Fibroblast of the aortic adventitia (primary cell): ENCODE measurements around the gene KRT77. TPM values are rescaled to one million over a fixed set of nuclear protein-coding genes. Genes with fewer than 3 reads are reported as not detected.

ENCODE experiments used
- DNase-seq: peaks from one replicate; pipeline ENCODE4 v3.0.0-alpha.2; 2010; ENCODE audit warnings: low read depth
- H3K4me3 ChIP-seq: 2 replicates; pipeline ENCODE4 v1.5.1; 2011; ENCODE audit warnings: low read depth, mild to moderate bottlenecking, control low read depth, low read length, moderate library complexity
- total RNA-seq: library from RNA; depleted of rRNA; stranded (reverse); fragments of >200 nt; gene quantifications from 2 replicates; pipeline ENCODE4 v1.2.3, GENCODE V29; 2012; ENCODE audit warnings: low replicate concordance
- TF ChIP-seq, protein P1 (sequence below): IDR thresholded peaks from 2 replicates; pipeline ENCODE4 v1.5.1; 2011; ENCODE audit warnings: mild to moderate bottlenecking, low read length, control low read depth, inconsistent platforms; ENCODE audit not compliant: insufficient read depth

The KRT77 gene
- total RNA-seq, 1 donor: not detected

DNA sequence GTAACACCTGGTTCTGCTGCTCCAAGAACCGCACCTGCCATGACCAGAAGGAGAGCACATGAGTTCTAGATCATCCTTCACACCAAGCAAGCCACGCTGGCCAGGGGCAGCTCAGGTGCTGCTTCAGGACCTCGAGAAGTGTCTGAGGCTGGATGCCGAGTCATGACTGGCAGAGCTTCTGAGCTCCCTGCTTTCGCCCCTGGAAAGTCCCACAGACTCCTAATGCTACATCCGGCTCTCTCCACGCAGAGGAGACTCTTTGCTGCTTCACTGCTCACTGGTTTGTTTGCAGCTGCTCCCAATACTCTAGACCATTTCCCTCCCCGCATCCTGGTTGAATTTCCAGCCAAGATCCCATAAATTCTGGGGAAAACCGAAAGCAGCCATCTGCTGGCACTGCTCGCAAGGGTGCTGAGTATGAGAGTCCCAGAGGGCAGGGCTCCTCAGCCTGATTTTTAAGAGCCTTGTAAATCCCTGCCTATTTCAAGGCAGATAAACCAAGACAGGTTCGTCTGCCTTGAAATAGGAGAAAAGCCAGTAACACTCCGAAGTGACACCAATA is 52.7 kb downstream of the KRT77 start:
- TF ChIP-seq, protein P1, sequence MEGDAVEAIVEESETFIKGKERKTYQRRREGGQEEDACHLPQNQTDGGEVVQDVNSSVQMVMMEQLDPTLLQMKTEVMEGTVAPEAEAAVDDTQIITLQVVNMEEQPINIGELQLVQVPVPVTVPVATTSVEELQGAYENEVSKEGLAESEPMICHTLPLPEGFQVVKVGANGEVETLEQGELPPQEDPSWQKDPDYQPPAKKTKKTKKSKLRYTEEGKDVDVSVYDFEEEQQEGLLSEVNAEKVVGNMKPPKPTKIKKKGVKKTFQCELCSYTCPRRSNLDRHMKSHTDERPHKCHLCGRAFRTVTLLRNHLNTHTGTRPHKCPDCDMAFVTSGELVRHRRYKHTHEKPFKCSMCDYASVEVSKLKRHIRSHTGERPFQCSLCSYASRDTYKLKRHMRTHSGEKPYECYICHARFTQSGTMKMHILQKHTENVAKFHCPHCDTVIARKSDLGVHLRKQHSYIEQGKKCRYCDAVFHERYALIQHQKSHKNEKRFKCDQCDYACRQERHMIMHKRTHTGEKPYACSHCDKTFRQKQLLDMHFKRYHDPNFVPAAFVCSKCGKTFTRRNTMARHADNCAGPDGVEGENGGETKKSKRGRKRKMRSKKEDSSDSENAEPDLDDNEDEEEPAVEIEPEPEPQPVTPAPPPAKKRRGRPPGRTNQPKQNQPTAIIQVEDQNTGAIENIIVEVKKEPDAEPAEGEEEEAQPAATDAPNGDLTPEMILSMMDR: no peak
- no peak overlapping the region for H3K4me3 ChIP-seq
- no peak for DNase-seq

DNA sequence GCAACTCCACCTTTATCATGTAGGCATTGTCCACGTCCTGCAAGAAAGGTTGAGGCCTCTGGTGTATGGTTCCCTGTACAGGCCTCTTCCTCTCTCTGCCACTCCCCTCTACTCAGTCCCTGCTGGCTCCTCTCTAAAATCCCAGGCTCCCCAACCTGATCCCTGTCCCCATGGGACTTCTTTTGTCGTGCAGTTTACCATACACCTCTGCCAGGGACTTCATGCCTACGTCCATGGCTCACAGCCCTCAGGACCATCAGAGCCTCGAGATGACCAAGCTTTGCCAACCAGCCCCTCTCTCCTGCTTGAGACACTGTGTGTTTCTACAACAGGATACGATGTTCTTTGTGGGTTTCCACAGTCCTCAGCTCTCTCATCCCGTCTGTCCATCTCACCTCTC is 54.3 kb downstream of the KRT77 start:
- TF ChIP-seq, protein P1: no peak
- DNase-seq: no peak
- H3K4me3 ChIP-seq: no peak overlapping the region

DNA sequence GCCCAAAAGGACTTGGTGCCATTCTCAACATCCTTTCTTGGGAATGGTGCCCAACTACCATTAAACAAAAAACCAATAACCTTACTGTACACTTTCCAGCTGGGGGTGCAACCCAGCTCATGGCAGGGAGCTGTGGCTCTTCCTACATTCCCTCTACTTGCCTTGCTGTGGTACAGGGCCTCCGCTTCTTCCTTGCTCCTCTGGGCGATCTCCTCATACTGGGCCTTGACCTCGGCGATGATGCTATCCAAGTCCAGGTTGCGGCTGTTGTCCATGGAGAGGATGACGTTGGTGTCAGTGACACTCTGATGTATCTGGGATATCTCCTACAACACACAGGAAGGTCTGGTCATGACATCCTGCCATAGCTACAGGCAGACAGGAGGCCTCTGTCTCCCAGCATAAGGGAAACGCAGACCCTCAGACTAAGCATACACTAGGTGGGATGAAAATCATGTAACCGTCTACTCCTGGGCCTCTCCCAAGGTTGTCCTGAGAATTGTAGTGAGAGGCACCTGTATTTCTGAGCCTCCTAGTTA is 55.2 kb downstream of the KRT77 start:
- H3K4me3 ChIP-seq: no peak overlapping the region
- TF ChIP-seq, protein P1: no peak
- no peak for DNase-seq

DNA sequence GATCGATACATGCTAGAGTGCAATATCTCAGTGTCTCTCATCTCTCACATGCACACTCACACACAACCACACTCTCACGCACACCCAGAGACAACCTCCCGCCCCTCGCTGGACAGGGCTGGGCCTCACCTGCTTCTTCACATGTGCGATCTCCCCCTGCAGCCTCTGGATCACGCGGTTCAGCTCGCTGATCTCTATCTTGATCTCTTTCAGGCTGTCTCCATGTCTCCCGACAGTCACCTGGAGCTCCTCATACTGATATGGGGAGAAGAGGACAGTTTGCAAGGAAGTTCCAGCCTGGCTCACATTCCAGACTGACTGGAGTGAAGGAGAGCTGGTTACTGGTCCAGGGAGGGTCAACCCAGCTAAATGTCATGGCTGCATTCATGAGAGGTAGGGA is 55.7 kb downstream of the KRT77 start:
- TF ChIP-seq, protein P1: no peak
- DNase-seq: no peak
- H3K4me3 ChIP-seq: no peak overlapping the region

DNA sequence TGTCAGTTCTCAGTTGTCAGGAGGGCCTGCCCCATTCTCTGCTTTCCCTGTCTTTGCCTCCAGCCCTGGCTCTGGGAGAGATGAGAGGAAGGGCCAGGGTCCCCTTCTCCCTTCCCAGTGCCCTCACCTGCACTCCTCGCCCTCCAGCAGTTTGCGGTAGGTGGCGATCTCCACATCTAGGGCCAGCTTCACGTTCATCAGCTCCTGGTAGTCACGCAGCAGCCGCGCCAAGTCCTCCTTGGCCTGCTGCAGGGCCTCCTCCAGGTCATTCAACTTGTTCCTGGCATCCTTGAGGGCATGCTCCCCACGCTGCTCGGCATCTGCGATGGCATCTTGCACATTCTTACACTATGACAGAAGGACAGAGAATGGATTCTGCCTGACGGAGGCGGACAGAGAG is 56.7 kb downstream of the KRT77 start:
- H3K4me3 ChIP-seq: no peak overlapping the region
- TF ChIP-seq, protein P1: no peak
- no peak for DNase-seq

DNA sequence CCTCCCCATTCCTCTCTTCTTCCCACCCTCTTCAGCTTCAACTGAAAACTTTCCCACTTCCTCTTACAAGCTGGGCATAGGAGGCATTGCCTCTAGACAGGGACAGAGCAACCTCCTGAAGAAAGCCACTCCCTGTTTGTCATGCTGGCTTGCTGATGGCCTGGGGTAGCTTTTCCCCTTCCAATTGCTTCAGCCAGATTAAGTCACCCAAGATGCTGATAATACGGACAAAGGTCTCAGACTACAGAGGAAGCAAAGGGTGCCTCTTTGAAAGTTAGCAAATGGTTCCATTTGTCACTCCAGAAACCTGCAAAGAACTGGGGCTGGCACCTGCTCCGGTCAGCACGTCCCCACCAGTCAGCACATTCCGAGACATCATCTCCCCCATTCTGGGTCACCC is 57.3 kb downstream of the KRT77 start:
- no peak for DNase-seq
- TF ChIP-seq, protein P1: no peak
- H3K4me3 ChIP-seq: no peak overlapping the region

DNA sequence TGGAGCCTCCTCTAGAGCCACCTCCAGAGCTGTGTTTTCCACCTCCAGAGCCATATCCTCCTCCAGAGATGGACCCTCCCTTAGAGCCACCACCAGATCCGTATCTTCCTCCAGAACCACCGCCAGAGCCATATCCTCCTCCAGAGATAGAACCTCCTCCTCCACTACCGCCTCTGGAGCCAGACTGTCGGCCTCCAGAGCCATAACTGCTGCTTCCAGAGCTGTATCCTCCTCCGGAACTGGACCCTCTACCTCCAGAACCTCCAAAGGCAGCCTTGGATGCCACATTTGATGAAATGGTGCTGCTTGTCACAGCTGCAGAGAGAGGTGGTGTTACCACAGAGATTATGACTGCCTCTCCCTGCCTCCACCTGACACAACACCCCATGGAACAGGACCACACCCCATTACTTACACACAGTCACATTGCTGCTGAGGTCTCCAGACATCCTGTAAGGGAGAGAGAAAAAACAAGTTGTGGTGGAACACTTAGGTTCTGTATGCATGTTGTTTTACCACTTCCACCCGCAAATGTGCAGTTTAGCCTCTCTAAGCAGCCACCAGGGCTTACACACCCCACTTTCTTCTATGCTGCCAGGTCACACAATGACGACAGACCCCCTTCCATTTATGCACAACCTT is 58.1 kb downstream of the KRT77 start:
- no peak overlapping the region for H3K4me3 ChIP-seq
- no peak for DNase-seq

More for the DNA sequence above, 58.1 kb downstream of the KRT77 start:
- TF ChIP-seq, protein P1: no peak
